ENCODE measurements around the gene F13B.
"Not testable (repeated sequence)": the region's sequence is repeated elsewhere in the genome, so short reads cannot be mapped to it uniquely, and the experiment has no call there.

Gene F13B

GRCh38 chr1:197099444-197099843 is 32.4 kb upstream of the F13B start:
- CTCF ChIA-PET: no interaction called here
- POLR2A ChIA-PET: no interaction called here
- no peak overlapping the region for H3K4me3 ChIP-seq (ENCODE audit: low read depth, low read length)
- DNase-seq (ENCODE audit: low read depth, low spot score): no peak
- TF ChIP-seq, protein P1, sequence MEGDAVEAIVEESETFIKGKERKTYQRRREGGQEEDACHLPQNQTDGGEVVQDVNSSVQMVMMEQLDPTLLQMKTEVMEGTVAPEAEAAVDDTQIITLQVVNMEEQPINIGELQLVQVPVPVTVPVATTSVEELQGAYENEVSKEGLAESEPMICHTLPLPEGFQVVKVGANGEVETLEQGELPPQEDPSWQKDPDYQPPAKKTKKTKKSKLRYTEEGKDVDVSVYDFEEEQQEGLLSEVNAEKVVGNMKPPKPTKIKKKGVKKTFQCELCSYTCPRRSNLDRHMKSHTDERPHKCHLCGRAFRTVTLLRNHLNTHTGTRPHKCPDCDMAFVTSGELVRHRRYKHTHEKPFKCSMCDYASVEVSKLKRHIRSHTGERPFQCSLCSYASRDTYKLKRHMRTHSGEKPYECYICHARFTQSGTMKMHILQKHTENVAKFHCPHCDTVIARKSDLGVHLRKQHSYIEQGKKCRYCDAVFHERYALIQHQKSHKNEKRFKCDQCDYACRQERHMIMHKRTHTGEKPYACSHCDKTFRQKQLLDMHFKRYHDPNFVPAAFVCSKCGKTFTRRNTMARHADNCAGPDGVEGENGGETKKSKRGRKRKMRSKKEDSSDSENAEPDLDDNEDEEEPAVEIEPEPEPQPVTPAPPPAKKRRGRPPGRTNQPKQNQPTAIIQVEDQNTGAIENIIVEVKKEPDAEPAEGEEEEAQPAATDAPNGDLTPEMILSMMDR (IDR thresholded peaks at IDR 0.05; ENCODE audit: insufficient read depth, low read length, missing control alignments): no peak

- H3K4me3 ChIP-seq (ENCODE audit: low read depth, low read length); POLR2A ChIA-PET; DNase-seq (ENCODE audit: low read depth, low spot score); CTCF ChIA-PET: not testable (repeated sequence)
Measured at GRCh38 chr1:197096971-197097370, 29.9 kb upstream of the F13B start.

DNA sequence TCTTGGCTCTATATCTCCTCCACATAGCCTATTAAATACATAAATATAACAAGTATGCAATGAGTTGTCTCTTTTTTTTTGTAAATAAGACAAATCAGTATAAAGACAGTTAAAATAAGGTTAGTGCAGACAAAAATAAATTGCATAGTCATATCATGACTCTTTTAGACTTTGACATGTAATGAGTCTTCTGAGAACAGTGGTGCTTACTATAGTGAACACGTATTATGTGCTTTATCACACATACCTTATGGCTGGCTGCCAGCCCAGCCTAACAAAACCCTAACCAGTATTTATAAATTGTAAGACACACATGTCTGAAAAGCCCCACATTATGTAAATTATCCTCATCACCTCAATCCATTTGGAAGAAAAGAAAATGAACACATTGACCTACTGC is 29.1 kb upstream of the F13B start:
- TF ChIP-seq, protein P1 (IDR thresholded peaks at IDR 0.05; ENCODE audit: insufficient read depth, low read length, missing control alignments): no peak
- no peak overlapping the region for H3K4me3 ChIP-seq (ENCODE audit: low read depth, low read length)
- POLR2A ChIA-PET: no interaction called here
- CTCF ChIA-PET: no interaction called here
- DNase-seq (ENCODE audit: low read depth, low spot score): no peak

GRCh38 chr1:197093226-197093885 is 26.3 kb upstream of the F13B start:
- ChIA-PET CTCF (interaction anchor here (1.1 kb wide), 1 partner anchor 10 kb away, joined by 4 read pairs; no protein-coding TSS in a partner anchor), POLR2A (no interaction called here)
- TF ChIP-seq, protein P1 (IDR thresholded peaks at IDR 0.05; ENCODE audit: insufficient read depth, low read length, missing control alignments): no peak
- H3K4me3 ChIP-seq (ENCODE audit: low read depth, low read length): no peak overlapping the region
- DNase-seq (ENCODE audit: low read depth, low spot score): no peak

DNA sequence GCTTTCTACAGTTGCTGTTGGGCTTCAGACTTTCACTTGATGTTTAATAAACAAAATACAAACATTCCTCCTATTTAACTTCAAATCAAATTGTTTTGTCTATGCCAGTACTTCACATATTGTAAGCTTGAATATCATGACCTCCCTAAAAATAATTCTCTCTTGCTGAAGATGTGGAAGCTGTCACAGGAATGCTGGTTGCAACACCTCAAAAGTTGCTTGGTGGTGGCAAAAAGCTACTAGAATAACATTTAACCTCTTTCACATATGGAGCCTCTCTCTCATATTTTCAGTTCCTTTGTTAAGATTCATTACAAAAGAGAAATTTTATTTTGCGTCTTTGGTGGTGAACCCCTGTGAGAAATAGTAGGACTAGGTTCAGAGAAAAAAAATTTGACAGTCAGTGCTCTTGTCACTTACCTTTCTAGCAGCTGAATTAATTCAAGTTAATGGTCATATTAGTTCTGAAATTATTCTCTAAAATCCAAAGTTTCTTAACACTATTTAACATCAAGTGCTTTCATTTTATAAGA is 25.5 kb upstream of the F13B start:
- CTCF ChIA-PET: interaction anchor here (1.1 kb wide), 1 partner anchor 11 kb away, joined by 4 read pairs; no protein-coding TSS in a partner anchor
- POLR2A ChIA-PET: no interaction called here
- DNase-seq (ENCODE audit: low read depth, low spot score): peak; percentile 2

GRCh38 chr1:197083474-197083873 is 16.4 kb upstream of the F13B start:
- POLR2A ChIA-PET: no interaction called here
- TF ChIP-seq, protein P1 (IDR thresholded peaks at IDR 0.05; ENCODE audit: insufficient read depth, low read length, missing control alignments): no peak
- CTCF ChIA-PET: no interaction called here
- DNase-seq (ENCODE audit: low read depth, low spot score): no peak
- H3K4me3 ChIP-seq (ENCODE audit: low read depth, low read length): no peak overlapping the region

More for the DNA sequence above, 25.5 kb upstream of the F13B start:
- H3K4me3 ChIP-seq (ENCODE audit: low read depth, low read length): no peak overlapping the region
- TF ChIP-seq, protein P1 (IDR thresholded peaks at IDR 0.05; ENCODE audit: insufficient read depth, low read length, missing control alignments): no peak

Measured in AG04449 (cell line).